AG09319 (cell line): ENCODE measurements around the gene POFUT2.

ENCODE experiments used
- DNase-seq: peaks from one replicate; pipeline ENCODE4 v3.0.0-alpha.2; 2010; ENCODE audit warnings: low read depth; ENCODE audit errors: extremely low read depth
- TF ChIP-seq, protein P1 (sequence below): IDR thresholded peaks from 2 replicates; pipeline ENCODE4 v1.5.1; 2011; ENCODE audit warnings: low read depth, mild to moderate bottlenecking, inconsistent platforms, low read length, moderate library complexity

POFUT2 gene

DNA sequence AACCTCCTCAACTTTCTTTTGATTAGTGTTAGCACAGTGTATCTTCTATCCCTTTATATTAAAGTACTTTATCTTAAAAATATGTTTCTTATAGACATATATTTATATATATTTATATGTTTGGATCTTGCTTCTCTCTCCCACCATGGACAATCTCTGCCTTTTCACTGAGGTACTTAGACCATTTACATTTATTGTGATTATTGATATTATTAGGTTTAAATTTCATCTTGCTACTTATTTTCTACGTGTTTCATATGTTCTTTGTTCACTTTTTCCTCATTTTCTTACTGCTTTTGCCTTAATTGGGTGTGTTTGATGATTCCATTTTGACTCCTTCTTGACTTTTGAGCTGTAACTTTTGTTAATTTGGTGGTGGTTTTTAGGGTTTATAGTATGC, 70.7 kb downstream of the POFUT2 start:
- no peak for DNase-seq
- TF ChIP-seq, protein P1, sequence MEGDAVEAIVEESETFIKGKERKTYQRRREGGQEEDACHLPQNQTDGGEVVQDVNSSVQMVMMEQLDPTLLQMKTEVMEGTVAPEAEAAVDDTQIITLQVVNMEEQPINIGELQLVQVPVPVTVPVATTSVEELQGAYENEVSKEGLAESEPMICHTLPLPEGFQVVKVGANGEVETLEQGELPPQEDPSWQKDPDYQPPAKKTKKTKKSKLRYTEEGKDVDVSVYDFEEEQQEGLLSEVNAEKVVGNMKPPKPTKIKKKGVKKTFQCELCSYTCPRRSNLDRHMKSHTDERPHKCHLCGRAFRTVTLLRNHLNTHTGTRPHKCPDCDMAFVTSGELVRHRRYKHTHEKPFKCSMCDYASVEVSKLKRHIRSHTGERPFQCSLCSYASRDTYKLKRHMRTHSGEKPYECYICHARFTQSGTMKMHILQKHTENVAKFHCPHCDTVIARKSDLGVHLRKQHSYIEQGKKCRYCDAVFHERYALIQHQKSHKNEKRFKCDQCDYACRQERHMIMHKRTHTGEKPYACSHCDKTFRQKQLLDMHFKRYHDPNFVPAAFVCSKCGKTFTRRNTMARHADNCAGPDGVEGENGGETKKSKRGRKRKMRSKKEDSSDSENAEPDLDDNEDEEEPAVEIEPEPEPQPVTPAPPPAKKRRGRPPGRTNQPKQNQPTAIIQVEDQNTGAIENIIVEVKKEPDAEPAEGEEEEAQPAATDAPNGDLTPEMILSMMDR: no peak

DNA sequence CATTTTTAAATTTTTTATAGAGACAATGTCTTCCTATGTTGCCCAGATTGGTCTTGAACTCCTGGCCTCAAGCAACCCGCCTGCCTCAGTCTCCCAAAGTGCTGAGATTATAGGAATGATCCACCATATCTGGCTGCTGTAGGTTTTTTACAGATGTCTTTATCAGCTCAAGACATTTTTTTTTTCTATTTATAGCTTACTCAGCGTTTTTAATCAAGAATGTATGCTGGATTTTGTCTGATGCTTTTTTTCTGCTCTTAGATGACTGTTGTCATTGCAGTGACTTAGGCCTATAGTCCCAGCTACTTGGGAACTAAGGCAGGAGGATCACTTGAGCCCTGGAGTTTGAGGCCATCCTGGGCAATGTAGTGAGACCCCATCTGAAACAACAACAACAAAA, 72.5 kb downstream of the POFUT2 start:
- TF ChIP-seq, protein P1: no peak
- no peak for DNase-seq
